Activated naive CD4-positive, alpha-beta T cell treated with anti-CD3 and anti-CD28 coated beads, Interleukin-2, amount 10 ng/mL, durations not matched to agents 7 days and 5 days (primary cell): ENCODE measurements around the gene GBF1.

Source experiments
- CTCF ChIA-PET: fragments of 350-600 bp; sonication (Branson Sonifier 250); formaldehyde crosslinking; loops from one replicate; lab custom pipeline; 2021; ENCODE audit warnings: antibody characterized with exemption; lab: Charles Lee
- DNase-seq: peaks from one replicate; pipeline ENCODE4 v3.0.0-alpha.2; 2020
- H3K27ac Mint-ChIP-seq: one replicate; pipeline ENCODE4 v1.8.0; 2021; ENCODE audit warnings: mild to moderate bottlenecking, moderate library complexity, mixed read lengths
- H3K27me3 Mint-ChIP-seq: one replicate; pipeline ENCODE4 v1.8.0; 2021; ENCODE audit warnings: mild to moderate bottlenecking, mixed read lengths
- H3K36me3 Mint-ChIP-seq: one replicate; pipeline ENCODE4 v1.8.0; 2021; ENCODE audit warnings: mixed read lengths
- H3K4me1 Mint-ChIP-seq: one replicate; pipeline ENCODE4 v1.8.0; 2021; ENCODE audit warnings: mixed read lengths
- H3K4me3 Mint-ChIP-seq: one replicate; pipeline ENCODE4 v1.8.0; 2021; ENCODE audit warnings: mild to moderate bottlenecking, moderate library complexity, mixed read lengths
- H3K9me3 Mint-ChIP-seq: one replicate; pipeline ENCODE4 v1.8.0; 2021; ENCODE audit warnings: mixed read lengths

GBF1 gene

GRCh38 chr10:102421757-102422512 is 176.6 kb downstream of the GBF1 start:
- Mint-ChIP-seq H3K36me3 (peaks cover 17% of the 10 kb centered on the region), H3K4me3 (peak overlapping the region; percentile 96), H3K27me3 (peaks cover 40% of the 10 kb centered on the region), H3K4me1 (peaks cover 42% of the 10 kb centered on the region), H3K9me3 (no peaks in the 10 kb centered on the region), H3K27ac (peak overlapping the region; percentile 96)
- CTCF ChIA-PET, result interaction anchor here (1.0 to 5.0 kb wide), 16 partner anchors 8 to 262 kb away, joined by 3 to 35 read pairs (median 5); partner anchors contain the start of genes C10orf95, CUEDC2 and SUFU
- peak; percentile 54 for DNase-seq

- Mint-ChIP-seq H3K27ac (peak overlapping the region; percentile 86), H3K9me3 (no peaks in the 10 kb centered on the region), H3K27me3 (peaks cover 33% of the 10 kb centered on the region), H3K4me1 (peaks cover 42% of the 10 kb centered on the region), H3K36me3 (peaks cover 19% of the 10 kb centered on the region), H3K4me3 (peak overlapping the region; percentile 96)
- peak; percentile 70 for DNase-seq
- CTCF ChIA-PET, result interaction anchor here (0.6 to 5.0 kb wide), 22 partner anchors 8 to 263 kb away, joined by 3 to 35 read pairs (median 3); partner anchors contain the start of genes C10orf95, CUEDC2 and SUFU
Observed at GRCh38 chr10:102422545-102423129, 177.3 kb downstream of the GBF1 start.

GRCh38 chr10:102423372-102423968 is 178.1 kb downstream of the GBF1 start:
- Mint-ChIP-seq H3K27ac (no peak overlapping the region), H3K9me3 (no peaks in the 10 kb centered on the region), H3K4me3 (peak overlapping the region; percentile 96), H3K4me1 (peaks cover 42% of the 10 kb centered on the region), H3K27me3 (peaks cover 24% of the 10 kb centered on the region), H3K36me3 (peaks cover 19% of the 10 kb centered on the region)
- CTCF ChIA-PET, result interaction anchor here (0.6 to 5.0 kb wide), 13 partner anchors 9 to 264 kb away, joined by 3 to 35 read pairs (median 3); partner anchors contain the start of gene CUEDC2
- DNase-seq, result no peak

GRCh38 chr10:102424145-102424544 is 178.8 kb downstream of the GBF1 start:
- CTCF ChIA-PET, result interaction anchor here (1.2 to 5.0 kb wide), 5 partner anchors 21 to 194 kb away, joined by 3 to 35 read pairs (median 28); no protein-coding TSS in a partner anchor
- peaks cover 38% of the 10 kb centered on the region for H3K4me1 Mint-ChIP-seq
- no peaks in the 10 kb centered on the region for H3K9me3 Mint-ChIP-seq
- DNase-seq, result no peak
- peaks cover 19% of the 10 kb centered on the region for H3K36me3 Mint-ChIP-seq
- H3K27me3 Mint-ChIP-seq, result peaks cover 18% of the 10 kb centered on the region
- H3K27ac Mint-ChIP-seq, result no peak overlapping the region
- no peak overlapping the region for H3K4me3 Mint-ChIP-seq

GRCh38 chr10:102424916-102425315 is 179.6 kb downstream of the GBF1 start:
- H3K4me3 Mint-ChIP-seq, result no peak overlapping the region
- H3K36me3 Mint-ChIP-seq, result peaks cover 19% of the 10 kb centered on the region
- H3K9me3 Mint-ChIP-seq, result no peaks in the 10 kb centered on the region
- H3K27me3 Mint-ChIP-seq, result peaks cover 10% of the 10 kb centered on the region
- H3K4me1 Mint-ChIP-seq, result peaks cover 31% of the 10 kb centered on the region
- no peak overlapping the region for H3K27ac Mint-ChIP-seq
- no peak for DNase-seq
- CTCF ChIA-PET, result interaction anchor here (1.2 to 4.5 kb wide), 4 partner anchors 22 to 194 kb away, joined by 5 to 35 read pairs (median 17); no protein-coding TSS in a partner anchor

GRCh38 chr10:102425444-102425843 is 180.1 kb downstream of the GBF1 start:
- CTCF ChIA-PET, result interaction anchor here (0.9 to 1.3 kb wide), 3 partner anchors 22 to 195 kb away, joined by 3 to 6 read pairs (median 5); no protein-coding TSS in a partner anchor
- Mint-ChIP-seq H3K27me3 (peaks cover 6% of the 10 kb centered on the region), H3K36me3 (peaks cover 20% of the 10 kb centered on the region), H3K9me3 (no peaks in the 10 kb centered on the region), H3K4me3 (no peak overlapping the region), H3K4me1 (peaks cover 26% of the 10 kb centered on the region), H3K27ac (no peak overlapping the region)
- no peak for DNase-seq

GRCh38 chr10:102426803-102427287 is 181.5 kb downstream of the GBF1 start:
- no peak for DNase-seq
- Mint-ChIP-seq H3K27me3 (no peaks in the 10 kb centered on the region), H3K4me1 (peaks cover 30% of the 10 kb centered on the region), H3K36me3 (peaks cover 25% of the 10 kb centered on the region), H3K9me3 (no peaks in the 10 kb centered on the region), H3K4me3 (no peak overlapping the region), H3K27ac (no peak overlapping the region)
- CTCF ChIA-PET, result no interaction called here

- Mint-ChIP-seq H3K9me3 (no peaks in the 10 kb centered on the region), H3K4me3 (no peak overlapping the region), H3K27me3 (peaks cover 4% of the 10 kb centered on the region), H3K27ac (no peak overlapping the region), H3K36me3 (peaks cover 11% of the 10 kb centered on the region), H3K4me1 (peaks cover 36% of the 10 kb centered on the region)
- CTCF ChIA-PET, result no interaction called here
- no peak for DNase-seq
Observed at GRCh38 chr10:102429468-102429867, 184.1 kb downstream of the GBF1 start.

GRCh38 chr10:102431452-102432124 is 186.3 kb downstream of the GBF1 start:
- Mint-ChIP-seq H3K27me3 (peaks cover 4% of the 10 kb centered on the region), H3K27ac (peak overlapping the region; percentile 93), H3K4me3 (peak overlapping the region; percentile 92), H3K9me3 (no peaks in the 10 kb centered on the region), H3K4me1 (peaks cover 50% of the 10 kb centered on the region), H3K36me3 (peaks cover 13% of the 10 kb centered on the region)
- CTCF ChIA-PET, result interaction anchor here (0.9 to 2.3 kb wide), 6 partner anchors 9 to 47 kb away, joined by 3 to 20 read pairs (median 5); partner anchors contain the start of genes C10orf95 and NFKB2
- no peak for DNase-seq
